OCI-M2 (cell line): ENCODE data around the gene HFE.
"Not testable (repeated sequence)": the region's sequence is repeated elsewhere in the genome, so short reads cannot be mapped to it uniquely, and the experiment has no call there.

Source experiments
- DNase-seq: peaks from one replicate; lab custom pipeline; 2025; ENCODE audit not compliant: unreplicated experiment; lab: John Stamatoyannopoulos, UW

Gene HFE, protein sequence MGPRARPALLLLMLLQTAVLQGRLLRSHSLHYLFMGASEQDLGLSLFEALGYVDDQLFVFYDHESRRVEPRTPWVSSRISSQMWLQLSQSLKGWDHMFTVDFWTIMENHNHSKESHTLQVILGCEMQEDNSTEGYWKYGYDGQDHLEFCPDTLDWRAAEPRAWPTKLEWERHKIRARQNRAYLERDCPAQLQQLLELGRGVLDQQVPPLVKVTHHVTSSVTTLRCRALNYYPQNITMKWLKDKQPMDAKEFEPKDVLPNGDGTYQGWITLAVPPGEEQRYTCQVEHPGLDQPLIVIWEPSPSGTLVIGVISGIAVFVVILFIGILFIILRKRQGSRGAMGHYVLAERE

DNA sequence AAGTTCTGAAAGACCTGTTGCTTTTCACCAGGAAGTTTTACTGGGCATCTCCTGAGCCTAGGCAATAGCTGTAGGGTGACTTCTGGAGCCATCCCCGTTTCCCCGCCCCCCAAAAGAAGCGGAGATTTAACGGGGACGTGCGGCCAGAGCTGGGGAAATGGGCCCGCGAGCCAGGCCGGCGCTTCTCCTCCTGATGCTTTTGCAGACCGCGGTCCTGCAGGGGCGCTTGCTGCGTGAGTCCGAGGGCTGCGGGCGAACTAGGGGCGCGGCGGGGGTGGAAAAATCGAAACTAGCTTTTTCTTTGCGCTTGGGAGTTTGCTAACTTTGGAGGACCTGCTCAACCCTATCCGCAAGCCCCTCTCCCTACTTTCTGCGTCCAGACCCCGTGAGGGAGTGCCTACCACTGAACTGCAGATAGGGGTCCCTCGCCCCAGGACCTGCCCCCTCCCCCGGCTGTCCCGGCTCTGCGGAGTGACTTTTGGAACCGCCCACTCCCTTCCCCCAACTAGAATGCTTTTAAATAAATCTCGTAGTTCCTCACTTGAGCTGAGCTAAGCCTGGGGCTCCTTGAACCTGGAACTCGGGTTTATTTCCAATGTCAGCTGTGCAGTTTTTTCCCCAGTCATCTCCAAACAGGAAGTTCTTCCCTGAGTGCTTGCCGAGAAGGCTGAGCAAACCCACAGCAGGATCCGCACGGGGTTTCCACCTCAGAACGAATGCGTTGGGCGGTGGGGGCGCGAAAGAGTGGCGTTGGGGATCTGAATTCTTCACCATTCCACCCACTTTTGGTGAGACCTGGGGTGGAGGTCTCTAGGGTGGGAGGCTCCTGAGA lies at the start of gene HFE:
HFE (plus strand) TSS at position 146 of the 832 bp plus-strand sequence; CDS start at position 158, 12 bp downstream.
- DNase-seq, result no peak

- no peak for DNase-seq
Observed at GRCh38 chr6:26041946-26042345, 45.3 kb upstream of the HFE start.

- DNase-seq, result peak; percentile 98
Observed at GRCh38 chr6:26043384-26044139, 43.7 kb upstream of the HFE start.

DNA sequence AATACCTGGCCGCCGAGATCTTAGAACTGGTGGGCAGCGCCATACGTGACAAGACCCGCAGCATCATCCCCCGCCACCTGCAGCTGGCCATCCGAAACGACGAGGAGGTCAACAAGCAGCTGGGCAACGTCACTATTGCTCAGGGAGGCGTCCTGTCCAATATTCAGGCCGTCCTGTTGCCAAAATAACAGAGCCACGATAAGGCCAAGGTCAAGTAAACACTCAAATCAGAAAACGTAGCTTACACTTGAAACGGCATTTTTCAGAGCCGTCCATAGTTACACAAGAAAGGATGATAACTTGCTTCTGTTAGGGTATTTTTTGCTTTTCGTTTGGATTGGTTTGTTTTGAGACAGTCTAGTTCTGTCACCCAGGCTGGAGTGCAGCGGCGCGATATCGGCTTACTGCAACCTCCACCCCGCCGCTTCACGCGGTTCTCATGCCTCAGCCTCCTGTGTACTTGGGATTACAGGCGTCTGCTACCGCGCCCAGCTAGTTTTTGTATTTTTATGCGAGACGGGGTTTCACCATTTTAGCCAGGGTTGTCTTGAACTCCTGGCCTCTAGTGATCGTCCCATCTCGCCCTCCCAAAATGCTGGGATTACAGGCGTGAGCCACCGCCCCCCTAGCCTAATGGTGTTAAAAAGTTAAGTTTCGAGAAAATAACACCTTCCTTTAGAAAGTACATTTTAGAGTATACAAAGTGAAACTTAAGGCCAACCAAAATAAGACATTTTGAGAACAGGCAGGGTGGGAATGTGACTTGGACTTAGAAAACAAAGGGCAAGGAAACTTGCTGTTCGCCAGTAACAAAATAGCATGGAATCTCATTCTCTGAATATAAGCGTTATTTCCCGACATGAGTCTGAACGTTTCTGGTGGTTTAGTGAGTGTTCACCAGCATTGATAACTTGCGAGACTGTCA lies 42.8 kb upstream of the HFE start:
- DNase-seq, result no peak

GRCh38 chr6:26045065-26045927 lies 41.9 kb upstream of the HFE start:
- DNase-seq, result peak; percentile 98

DNA sequence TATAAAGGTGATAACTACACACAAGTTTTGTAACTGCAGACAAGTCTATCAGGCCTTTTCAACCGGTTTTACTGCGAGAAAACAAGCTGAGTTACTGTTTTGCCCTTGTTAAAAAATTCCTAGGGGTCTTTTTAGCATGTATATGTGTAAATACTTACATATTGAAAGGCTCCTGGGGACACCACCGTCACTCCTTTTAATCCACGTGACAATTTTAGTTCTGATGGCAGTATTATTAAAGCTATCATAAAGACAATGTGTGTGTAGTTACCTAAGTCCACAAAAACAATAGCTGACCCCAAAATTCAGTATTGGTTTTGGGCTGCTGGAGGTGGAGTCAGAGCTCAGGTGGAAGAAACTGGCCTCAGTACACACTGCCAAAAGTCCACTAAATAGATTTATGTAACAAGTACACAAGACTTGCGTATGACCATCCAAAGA lies 41.3 kb upstream of the HFE start:
- no peak for DNase-seq

DNA sequence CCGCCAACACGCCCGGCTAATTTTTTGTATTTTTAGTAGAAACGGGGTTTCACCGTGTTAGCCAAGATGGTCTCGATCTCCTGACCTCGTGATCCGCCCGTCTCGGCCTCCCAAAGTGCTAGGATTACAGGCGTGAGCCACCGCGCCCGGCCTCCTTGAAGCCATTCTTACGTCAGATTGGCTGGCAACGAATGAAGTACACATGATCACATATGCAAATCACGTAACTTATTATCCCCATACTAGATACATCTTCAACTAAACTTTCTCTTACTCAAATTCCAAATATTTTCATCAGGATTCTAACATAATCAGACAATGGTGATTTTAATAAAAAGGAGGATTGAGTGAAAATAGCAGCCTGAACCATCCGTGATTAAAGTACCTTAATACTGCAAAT lies 39.9 kb upstream of the HFE start:
- DNase-seq, result not testable (repeated sequence)

GRCh38 chr6:26048590-26048989 lies 38.6 kb upstream of the HFE start:
- DNase-seq, result no peak

- no peak for DNase-seq
Observed at GRCh38 chr6:26051665-26052310, 35.4 kb upstream of the HFE start.

GRCh38 chr6:26052762-26053250 lies 34.4 kb upstream of the HFE start:
- not testable (repeated sequence) for DNase-seq

GRCh38 chr6:26053992-26054780 lies 33.0 kb upstream of the HFE start:
- DNase-seq, result no peak

DNA sequence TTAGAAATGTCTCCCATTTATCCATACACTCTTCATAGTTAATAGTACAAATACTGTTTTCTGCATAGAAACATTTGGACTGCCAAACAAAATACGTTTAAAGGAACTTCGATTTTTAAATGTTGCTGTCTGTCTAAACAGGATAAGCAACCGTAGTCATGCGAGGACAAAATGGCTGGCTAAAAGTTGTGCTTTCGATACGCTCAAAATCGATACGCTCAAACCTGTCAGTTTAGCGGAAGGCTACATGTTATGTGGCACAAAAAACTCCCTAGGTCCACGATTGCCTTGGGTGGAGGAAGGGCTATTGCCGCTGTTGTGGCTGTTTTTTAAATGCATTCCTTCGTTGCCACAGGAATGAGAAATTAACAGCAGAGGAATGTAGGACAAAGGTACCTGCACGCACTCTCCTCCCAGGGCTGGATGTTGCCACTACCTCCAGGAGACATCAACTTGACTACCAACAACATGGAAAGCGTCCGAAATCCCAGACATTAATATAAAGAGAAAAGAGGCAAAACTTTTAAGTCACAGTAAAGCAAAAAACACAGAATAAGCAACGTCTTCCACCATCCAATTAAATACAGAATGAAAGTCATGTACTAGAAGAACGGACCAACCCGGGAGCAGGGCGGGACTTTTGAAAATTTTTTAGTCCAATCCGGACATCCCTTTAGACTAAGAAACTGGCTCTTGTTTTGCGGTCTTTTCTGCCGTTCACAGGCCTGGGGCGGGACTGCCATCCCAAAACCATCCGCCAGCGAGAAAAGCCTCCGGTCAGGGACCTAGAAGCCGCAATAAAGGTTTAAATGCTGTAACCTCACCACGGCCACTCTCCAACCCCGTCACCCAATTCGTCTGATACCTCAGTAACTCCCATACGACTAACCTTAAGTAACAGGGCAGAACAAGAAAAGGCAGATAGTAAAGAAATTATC lies 32.2 kb upstream of the HFE start:
- peak; percentile 92 for DNase-seq

DNA sequence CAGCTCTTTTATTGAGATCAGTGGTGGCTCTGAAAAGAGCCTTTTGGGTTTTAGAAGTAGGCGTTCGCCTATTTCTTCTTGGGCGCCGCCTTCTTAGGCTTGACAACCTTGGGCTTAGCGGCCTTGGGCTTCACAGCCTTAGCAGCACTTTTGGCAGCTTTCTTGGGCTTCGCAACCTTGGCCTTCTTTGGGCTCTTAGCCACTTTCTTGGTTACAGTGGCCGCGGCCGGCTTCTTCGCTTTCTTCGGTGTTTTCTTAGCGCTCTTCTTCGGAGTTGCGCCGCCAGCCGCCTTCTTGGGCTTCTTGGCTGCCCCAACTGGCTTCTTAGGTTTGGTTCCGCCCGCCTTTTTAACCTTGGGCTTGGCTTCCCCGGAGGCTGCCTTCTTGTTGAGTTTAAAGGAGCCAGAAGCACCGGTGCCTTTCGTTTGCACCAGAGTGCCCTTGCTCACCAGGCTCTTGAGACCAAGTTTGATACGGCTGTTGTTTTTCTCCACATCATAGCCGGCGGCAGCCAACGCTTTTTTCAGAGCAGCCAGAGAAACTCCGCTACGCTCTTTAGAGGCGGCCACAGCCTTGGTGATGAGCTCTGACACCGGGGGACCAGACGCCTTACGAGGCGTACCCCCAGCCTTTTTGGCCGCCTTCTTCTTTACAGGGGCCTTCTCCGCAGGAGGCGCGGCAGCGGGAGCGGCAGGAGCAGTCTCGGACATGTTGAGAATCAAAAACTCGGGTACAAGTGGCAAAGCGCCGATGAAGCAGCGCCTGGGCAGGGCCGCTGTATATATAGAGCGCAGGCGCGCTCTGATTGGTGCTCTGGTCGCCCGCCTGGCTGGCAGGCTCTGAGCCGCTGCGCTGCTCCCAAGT lies 31.3 kb upstream of the HFE start:
- DNase-seq, result peak; percentile 87

DNA sequence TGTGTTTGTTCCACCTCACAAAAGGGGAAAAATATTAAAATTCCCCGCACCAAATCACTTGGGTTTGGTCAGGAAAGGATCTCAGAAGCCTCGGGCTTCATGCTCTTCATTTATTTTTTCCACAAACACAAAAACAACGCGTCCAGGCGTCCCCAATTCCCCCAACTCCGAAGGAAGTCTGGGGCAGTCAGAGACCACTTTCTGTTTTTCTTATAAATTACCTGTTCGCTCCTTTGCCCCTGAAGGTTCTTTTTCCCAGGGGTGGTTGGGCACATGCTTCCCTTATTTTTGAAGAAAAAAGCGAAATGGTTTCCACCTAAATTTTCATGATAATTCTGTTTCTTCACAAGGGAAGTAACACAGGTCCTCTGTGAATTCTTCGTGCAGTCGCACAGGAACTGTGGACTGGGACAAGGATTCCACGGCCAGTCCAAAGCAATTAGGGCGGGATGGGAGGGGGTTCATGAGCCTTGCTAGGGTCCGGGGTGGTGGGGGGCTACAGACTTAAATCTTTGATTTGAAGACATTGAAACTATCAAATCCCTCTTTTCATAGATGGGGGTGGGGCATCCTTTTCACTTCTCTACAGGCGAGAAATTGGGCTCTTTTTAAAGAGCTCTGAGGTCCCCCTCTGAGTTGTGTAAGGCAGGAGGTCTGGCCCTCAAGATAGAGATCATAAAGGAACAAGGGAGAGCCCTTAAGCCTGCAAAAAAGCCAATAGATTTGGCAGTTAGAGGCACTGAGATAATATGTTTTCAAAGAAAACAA lies 30.5 kb upstream of the HFE start:
- DNase-seq, result no peak

DNA sequence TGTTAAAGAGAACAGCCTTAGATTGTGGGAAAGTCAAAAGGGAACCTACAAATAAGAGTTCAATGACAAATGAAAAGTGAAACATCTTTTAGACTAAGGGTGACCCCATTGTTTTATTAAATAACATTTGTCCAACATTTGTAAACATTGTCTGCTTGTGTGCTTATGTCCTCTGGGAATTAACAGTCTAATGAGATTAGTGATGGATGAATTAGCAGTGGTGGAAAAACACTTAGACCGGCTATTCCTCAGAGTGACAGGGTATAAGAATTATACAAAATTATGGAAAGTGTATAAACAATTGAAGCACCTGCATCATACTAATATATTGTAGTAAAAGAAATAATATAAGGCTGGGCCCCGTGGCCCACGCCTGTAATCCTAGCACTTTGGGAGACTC lies 29.3 kb upstream of the HFE start:
- DNase-seq, result no peak
